Skeletal muscle tissue (tissue), 4 donors: ENCODE data around the gene SLC25A26. TPM values are rescaled to one million over a fixed set of nuclear protein-coding genes. Genes with fewer than 3 reads are reported as not detected.

ENCODE experiments used
- H3K27ac ChIP-seq: one replicate; pipeline ENCODE4 v1.7.0; 2013; ENCODE audit warnings: mild to moderate bottlenecking, low read depth, low read length, inconsistent platforms
- H3K27me3 ChIP-seq, 3 donors: one replicate each; pipeline ENCODE4 v1.7.0; 2013; ENCODE audit warnings: low read length in 3 of 3; ENCODE audit not compliant: control insufficient read depth in 3 of 3, insufficient read depth in 3 of 3
- H3K36me3 ChIP-seq, 3 donors: one replicate each; pipeline ENCODE4 v1.7.0; 2013; ENCODE audit warnings: low read length in 3 of 3; ENCODE audit not compliant: control insufficient read depth in 3 of 3, insufficient read depth in 3 of 3
- H3K4me1 ChIP-seq, 3 donors: one replicate each; pipeline ENCODE4 v1.7.0; 2013; ENCODE audit warnings: low read length in 3 of 3, mild to moderate bottlenecking in 3 of 3; ENCODE audit not compliant: control insufficient read depth in 3 of 3, insufficient read depth in 3 of 3
- H3K4me3 ChIP-seq, 3 donors: one replicate each; pipeline ENCODE4 v1.7.0; 2013; ENCODE audit warnings: low read length in 3 of 3
- H3K9ac ChIP-seq, 3 donors: one replicate each; pipeline ENCODE4 v1.7.0; 2013; ENCODE audit warnings: low read length in 3 of 3, mild to moderate bottlenecking in 3 of 3, moderate library complexity in 2 of 3, low read depth in 1 of 3
- H3K9me3 ChIP-seq, 3 donors: one replicate each; pipeline ENCODE4 v1.7.0; 2013; ENCODE audit warnings: low read length in 3 of 3; ENCODE audit not compliant: control insufficient read depth in 3 of 3
- total RNA-seq: library from RNA; depleted of rRNA; stranded (reverse); fragments of >200 nt; gene quantifications from one replicate; pipeline ENCODE4 v1.2.3, GENCODE V29; 2014
- donor health status: Osteomylitis.

SLC25A26 gene
- total RNA-seq, 1 donor from 2014 or later, result 30.8 TPM

DNA sequence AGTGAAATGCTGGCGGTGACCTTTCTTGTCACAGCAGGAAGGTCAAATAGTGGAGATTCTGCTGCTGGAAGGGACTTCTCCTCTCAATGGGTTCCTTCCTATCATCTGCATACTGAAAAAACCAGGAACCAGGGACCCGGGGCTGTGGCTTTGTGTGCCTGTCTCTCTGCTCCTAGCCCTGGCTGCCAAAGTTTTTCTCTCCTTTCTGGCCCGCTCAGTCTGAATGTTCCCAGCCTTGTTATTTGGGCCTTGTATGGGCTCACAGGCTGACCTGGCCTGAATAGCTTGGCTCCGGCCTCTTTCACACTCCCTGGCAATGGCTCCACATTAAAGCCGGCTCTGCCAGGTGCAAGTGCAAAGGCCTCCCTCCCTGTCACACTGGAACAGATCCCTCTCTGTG is 185.4 kb downstream of the SLC25A26 start:
- Histone ChIP-seq H3K36me3 (peaks cover 27 to 49% (median 36%) of the 10 kb centered on the region in 3 donors), H3K9me3 (no peaks in the 10 kb centered on the region), H3K4me1 (peaks cover 66 to 84% (median 73%) of the 10 kb centered on the region in 3 donors), H3K4me3 (peak overlapping the region in 1 of 3 donors; percentile 29), H3K27me3 (no peaks in the 10 kb centered on the region), H3K27ac (peak overlapping the region; percentile 54), H3K9ac (peak overlapping the region in 2 of 3 donors; percentile 3 to 54)

DNA sequence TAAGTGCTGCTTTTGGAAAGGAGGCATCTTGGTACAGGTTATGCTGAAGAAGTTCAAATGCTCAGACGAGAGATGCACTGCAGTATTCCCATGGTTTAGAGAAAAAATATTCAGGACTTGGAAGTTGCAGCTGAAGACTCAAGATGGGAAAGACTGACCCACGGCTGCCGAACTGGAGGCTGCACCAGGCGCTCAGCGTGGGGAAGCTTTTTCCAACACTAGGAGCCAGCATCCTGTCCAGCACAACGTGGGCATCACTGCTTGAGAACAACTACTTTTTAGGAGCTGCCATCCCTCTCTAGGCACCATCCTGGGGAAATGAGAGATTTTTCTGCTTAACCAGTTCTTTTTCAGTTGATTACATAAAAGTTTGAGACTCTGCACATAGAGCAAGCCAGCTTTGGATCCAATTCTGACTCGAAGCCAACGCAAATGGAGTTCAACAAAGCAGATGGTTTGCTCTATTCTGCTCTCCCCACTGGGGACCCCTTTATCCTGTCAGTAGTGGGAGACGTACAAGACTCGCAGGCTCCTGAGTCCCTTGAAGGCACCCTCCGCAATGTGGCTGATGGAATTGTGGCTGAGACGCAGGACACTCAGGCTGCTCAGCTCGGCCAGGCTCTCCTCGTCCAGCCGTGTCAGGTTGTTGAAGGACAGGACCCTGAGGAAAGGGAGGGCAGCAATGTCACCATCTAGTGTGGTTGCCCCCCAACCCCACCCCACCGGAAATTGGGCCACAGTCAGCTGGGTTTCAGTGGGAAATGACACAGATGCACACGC is 186.2 kb downstream of the SLC25A26 start:
- peak overlapping the region in 1 of 3 donors; percentile 50 for H3K9ac ChIP-seq
- no peaks in the 10 kb centered on the region for H3K9me3 ChIP-seq
- H3K27ac ChIP-seq, result no peak overlapping the region

DNA sequence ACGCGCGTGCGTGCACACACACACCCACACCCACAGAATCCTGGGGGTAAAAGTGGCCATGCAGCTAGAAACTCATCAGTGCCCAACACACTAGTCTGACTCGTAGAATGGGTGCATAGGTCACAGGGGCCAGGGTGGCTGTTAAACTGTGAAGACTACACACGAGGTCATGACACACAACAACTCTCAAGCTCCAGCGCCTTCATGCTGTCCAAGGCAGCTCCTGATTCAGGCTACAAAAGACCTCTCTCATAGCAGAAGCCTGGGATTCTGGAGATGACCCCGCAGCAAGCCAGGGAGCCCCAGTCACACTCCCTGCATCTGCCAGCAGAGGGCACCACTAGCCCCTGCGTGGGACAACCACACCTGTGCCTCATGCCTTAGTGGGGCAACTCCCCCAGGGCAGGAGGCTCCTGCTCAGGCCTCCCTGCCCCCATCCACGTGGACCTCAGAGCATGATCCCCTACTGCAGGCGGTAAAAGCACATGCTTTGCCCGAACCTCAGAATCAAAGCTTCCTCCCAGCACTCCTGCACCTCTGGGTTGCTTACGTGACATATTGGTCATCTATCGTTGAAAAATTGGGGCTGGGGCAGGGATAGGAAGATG is 186.9 kb downstream of the SLC25A26 start:
- no peaks in the 10 kb centered on the region for H3K9me3 ChIP-seq
- H3K36me3 ChIP-seq, result peaks cover 27 to 55% (median 44%) of the 10 kb centered on the region in 3 donors
- no peak overlapping the region for H3K9ac ChIP-seq
- no peaks in the 10 kb centered on the region for H3K27me3 ChIP-seq
- no peak overlapping the region for H3K27ac ChIP-seq
- H3K4me1 ChIP-seq, result peaks cover 59 to 82% (median 71%) of the 10 kb centered on the region in 3 donors
- no peak overlapping the region for H3K4me3 ChIP-seq

More for the DNA sequence above, 186.2 kb downstream of the SLC25A26 start:
- H3K4me1 ChIP-seq, result peaks cover 64 to 82% (median 70%) of the 10 kb centered on the region in 3 donors
- H3K27me3 ChIP-seq, result no peaks in the 10 kb centered on the region
- no peak overlapping the region for H3K4me3 ChIP-seq
- peaks cover 27 to 49% (median 38%) of the 10 kb centered on the region in 3 donors for H3K36me3 ChIP-seq

DNA sequence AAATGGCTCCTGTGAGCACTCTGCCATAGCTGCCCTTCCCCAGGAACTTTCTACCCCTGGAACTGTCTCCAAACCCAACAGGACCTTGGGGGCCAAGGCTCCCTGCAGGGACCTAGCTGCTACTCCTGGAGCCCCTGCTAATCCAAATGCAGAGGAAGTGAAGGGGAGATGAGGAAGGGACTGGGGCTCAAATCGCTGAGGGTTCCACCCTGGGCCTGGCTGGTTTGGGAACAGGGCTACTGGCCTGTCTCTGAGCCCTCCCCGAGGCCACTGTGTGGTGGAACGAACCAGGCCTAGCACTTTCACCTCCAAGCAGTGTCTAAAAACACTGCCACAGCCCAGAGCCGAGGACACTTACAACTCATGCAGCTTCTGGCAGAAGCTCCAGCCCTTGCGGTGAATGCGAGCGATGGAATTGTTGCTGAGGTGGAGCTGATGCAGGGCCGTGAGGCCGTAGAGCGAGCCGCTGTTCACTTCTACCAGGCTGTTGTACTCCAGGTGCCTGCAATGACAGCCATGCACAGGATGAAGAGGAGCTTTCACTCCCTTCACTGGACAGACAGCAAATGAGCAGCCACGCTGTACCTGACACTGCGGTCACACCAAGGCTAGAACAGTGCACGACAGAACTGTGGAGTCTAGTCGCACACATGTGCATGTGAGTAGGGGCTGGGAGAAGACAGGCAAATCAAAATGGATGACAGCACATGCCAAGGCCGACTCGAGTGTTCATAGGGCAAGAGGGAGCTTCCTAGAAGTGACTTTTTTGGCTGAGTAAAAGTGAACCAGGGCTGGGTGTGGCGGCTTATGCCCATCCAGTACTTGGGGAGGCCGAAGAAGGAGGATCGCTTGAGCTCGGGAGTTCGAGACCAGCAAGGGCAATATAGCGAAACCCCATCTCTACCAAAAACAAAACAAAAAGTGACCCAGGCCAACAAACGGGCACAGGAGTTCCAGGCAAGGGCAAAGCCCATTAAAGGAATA is 189.3 kb downstream of the SLC25A26 start:
- Histone ChIP-seq H3K36me3 (peaks cover 34 to 49% (median 45%) of the 10 kb centered on the region in 3 donors), H3K9ac (peak overlapping the region in 1 of 3 donors; percentile 11), H3K9me3 (no peaks in the 10 kb centered on the region), H3K27me3 (no peaks in the 10 kb centered on the region), H3K27ac (no peak overlapping the region), H3K4me1 (peaks cover 51 to 78% (median 67%) of the 10 kb centered on the region in 3 donors), H3K4me3 (no peak overlapping the region)

DNA sequence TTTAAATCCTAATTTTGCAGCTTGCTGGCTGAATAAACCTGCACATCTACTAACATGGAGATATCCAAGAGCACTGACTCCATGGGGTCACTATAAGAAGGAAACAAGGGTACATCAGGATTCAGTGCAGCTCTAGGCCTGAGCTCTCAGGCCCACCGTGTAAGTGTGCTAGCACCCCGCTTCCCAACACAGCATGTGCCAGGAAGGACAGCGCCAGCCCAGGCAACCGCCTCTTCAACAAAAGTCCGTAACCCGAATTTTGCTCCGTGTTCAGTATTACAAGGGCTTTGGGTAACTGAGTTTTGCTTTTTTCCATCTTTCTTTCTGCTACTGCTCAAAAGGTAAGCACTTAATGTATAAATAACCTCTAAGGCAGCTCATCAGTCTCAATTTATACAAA is 190.2 kb downstream of the SLC25A26 start:
- H3K4me3 ChIP-seq, result no peak overlapping the region
- H3K9me3 ChIP-seq, result no peaks in the 10 kb centered on the region
- peaks cover 42 to 73% (median 63%) of the 10 kb centered on the region in 3 donors for H3K4me1 ChIP-seq
- H3K27ac ChIP-seq, result peak overlapping the region; percentile 66
- peak overlapping the region in 1 of 3 donors; percentile 27 for H3K9ac ChIP-seq
- H3K27me3 ChIP-seq, result no peaks in the 10 kb centered on the region
- peaks cover 37 to 47% (median 43%) of the 10 kb centered on the region in 3 donors for H3K36me3 ChIP-seq

DNA sequence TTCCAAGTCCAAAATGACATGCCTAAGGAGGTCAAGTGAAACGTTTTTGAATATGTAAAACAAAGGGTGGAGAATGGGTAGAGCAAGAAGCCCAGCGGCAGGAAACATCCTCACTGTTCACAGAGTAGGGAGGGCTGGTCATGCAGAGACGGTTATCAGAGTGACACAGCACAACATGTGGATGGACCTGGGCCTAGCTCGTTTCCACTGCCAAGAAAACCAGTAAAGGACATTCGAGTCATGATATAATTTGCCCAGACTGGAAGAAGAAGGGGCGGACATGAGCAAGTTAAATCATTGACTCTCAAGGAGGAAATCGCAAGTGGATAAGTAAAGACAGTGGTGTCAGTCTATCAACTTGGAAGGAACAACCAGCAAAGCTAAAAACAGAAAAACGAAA is 190.7 kb downstream of the SLC25A26 start:
- Histone ChIP-seq H3K36me3 (peaks cover 38 to 47% (median 43%) of the 10 kb centered on the region in 3 donors), H3K9me3 (no peaks in the 10 kb centered on the region), H3K4me1 (peaks cover 41 to 68% (median 61%) of the 10 kb centered on the region in 3 donors), H3K9ac (peak overlapping the region in 1 of 3 donors; percentile 27), H3K27me3 (no peaks in the 10 kb centered on the region), H3K27ac (peak overlapping the region; percentile 66), H3K4me3 (no peak overlapping the region)

DNA sequence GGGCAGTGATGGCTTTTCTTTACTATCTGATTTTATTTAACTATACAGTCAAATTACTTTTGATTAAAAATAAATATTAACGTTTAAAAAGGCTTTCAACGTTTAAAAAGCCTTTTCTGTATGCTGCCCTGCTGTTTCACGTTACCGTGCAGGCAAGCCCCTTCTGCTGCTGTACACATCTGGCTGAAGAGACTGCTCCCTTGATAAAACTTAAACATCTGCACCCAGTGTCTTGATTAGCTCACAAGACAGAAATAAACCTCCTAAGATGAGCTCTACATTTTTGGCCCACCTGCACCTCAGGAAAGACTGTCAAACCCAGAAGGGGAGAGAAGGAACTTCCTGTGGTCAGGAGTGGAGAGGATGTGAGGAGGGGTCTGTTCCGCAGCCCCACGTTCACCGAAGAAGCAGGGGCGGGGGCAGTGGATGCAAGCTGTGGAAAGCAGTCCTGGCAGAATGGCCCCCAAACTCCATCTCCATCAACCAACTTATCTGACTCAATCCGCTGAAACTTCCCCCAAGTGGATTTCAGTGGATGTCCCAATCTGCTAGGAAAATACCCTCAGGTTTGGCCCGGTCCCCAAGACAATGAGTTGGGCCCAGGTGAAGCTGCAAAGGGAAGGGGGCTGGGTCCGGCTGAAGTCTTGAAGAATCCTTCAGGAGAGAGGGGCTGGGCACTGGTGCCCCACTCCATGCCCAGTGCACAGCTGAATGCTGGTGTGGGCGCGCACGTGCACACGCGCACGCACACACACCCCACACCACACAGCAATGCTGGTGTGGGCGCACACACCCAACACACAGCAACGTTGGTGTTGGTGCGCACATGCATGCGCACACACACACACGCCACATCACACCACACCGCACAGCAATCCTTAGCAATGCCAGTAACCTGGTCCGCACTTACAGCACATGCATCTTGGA is 191.4 kb downstream of the SLC25A26 start:
- Histone ChIP-seq H3K36me3 (peaks cover 35 to 47% (median 37%) of the 10 kb centered on the region in 3 donors), H3K9me3 (no peaks in the 10 kb centered on the region), H3K4me3 (no peak overlapping the region), H3K27ac (peak overlapping the region; percentile 7), H3K9ac (peak overlapping the region in 1 of 3 donors; percentile 50), H3K4me1 (peaks cover 39 to 68% (median 59%) of the 10 kb centered on the region in 3 donors), H3K27me3 (no peaks in the 10 kb centered on the region)

DNA sequence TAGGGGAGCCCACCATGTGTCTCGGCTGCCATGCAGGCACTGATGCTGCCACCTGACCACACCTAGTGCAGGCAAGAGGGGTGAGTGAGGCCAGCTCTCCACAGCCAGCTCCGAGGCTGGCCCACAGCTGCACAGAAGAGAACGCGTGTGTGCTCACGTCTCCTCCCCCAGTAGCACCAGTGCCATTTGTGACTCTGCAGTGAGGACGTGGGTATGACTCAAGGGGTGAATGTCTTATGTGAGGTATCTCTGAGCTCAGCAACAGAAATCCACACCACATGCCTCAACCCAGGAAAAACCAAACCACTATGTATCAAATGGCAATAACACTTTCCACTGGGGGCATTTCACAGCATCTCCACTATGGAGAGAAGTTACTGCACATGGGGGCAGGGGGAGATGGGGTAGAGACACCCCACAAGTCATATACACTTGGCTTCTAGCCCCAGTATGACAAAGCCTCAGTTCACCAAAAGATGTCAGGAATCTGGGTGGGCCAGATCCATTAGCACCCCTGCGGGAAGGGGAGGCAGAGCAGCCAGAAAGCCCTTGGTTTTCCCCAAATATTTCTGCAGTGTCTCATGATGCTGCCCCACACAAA is 192.4 kb downstream of the SLC25A26 start:
- Histone ChIP-seq H3K4me3 (no peak overlapping the region), H3K9me3 (no peaks in the 10 kb centered on the region), H3K4me1 (peaks cover 29 to 65% (median 51%) of the 10 kb centered on the region in 3 donors), H3K27me3 (no peaks in the 10 kb centered on the region), H3K36me3 (peaks cover 32 to 47% (median 34%) of the 10 kb centered on the region in 3 donors), H3K9ac (peak overlapping the region in 1 of 3 donors; percentile 50), H3K27ac (peak overlapping the region; percentile 6)
